Neural crest cell (in vitro differentiated cells): ENCODE data around the gene OSBPL2. TPM values are rescaled to one million over a fixed set of nuclear protein-coding genes. Genes with fewer than 3 reads are reported as not detected.

Experiments
- DNase-seq: peaks from one replicate; pipeline ENCODE4 v3.0.0; 2021; ENCODE audit warnings: low read depth, mixed read lengths, low spot score
- H3K27ac Mint-ChIP-seq: one replicate; pipeline ENCODE4 v1.8.0; 2021; ENCODE audit warnings: mild to moderate bottlenecking, mixed read lengths; ENCODE audit not compliant: unreplicated experiment
- H3K27me3 Mint-ChIP-seq: 2 replicates; pipeline ENCODE4 v1.8.0; 2021; ENCODE audit warnings: low read depth, mild to moderate bottlenecking, mixed read lengths
- H3K36me3 Mint-ChIP-seq: 2 replicates; pipeline ENCODE4 v1.8.0; 2021; ENCODE audit warnings: low read depth, mild to moderate bottlenecking, mixed read lengths
- H3K4me1 Mint-ChIP-seq: 2 replicates; pipeline ENCODE4 v1.8.0; 2021; ENCODE audit warnings: mixed read lengths
- H3K4me3 Mint-ChIP-seq: one replicate; pipeline ENCODE4 v1.8.0; 2021; ENCODE audit warnings: mild to moderate bottlenecking, mixed read lengths
- H3K9me3 Mint-ChIP-seq: 2 replicates; pipeline ENCODE4 v1.8.0; 2021; ENCODE audit warnings: mixed read lengths
- CTCF ChIP-seq: fragments of 200-600 bp; sonication (generic); conservative IDR thresholded peaks from 2 replicates; pipeline ENCODE4 v1.5.0; 2021; ENCODE audit warnings: antibody characterized with exemption, mild to moderate bottlenecking
- total RNA-seq: library from RNA; stranded (reverse); gene quantifications from 2 replicates; pipeline ENCODE4 v1.2.1, GENCODE V29; 2021

OSBPL2 gene
- total RNA-seq, 1 donor from 2014 or later, result 33.1 TPM

GRCh38 chr20:62225026-62225425 is 13.3 kb upstream of the OSBPL2 start:
- Mint-ChIP-seq H3K4me1 (peaks cover 3% of the 10 kb centered on the region), H3K27me3 (peaks cover 57% of the 10 kb centered on the region), H3K36me3 (no peaks in the 10 kb centered on the region), H3K4me3 (no peak overlapping the region), H3K27ac (no peak overlapping the region), H3K9me3 (no peaks in the 10 kb centered on the region)
- no peak for TF ChIP-seq CTCF
- DNase-seq, result no peak

- no peaks in the 10 kb centered on the region for H3K36me3 Mint-ChIP-seq
- DNase-seq, result no peak
- no peak overlapping the region for H3K27ac Mint-ChIP-seq
- H3K4me1 Mint-ChIP-seq, result peaks cover 2% of the 10 kb centered on the region
- H3K27me3 Mint-ChIP-seq, result peaks cover 52% of the 10 kb centered on the region
- H3K4me3 Mint-ChIP-seq, result no peak overlapping the region
- no peaks in the 10 kb centered on the region for H3K9me3 Mint-ChIP-seq
- no peak for TF ChIP-seq CTCF
Measured at GRCh38 chr20:62225820-62226635, 12.3 kb upstream of the OSBPL2 start.

GRCh38 chr20:62226707-62227590 is 11.4 kb upstream of the OSBPL2 start:
- H3K27ac Mint-ChIP-seq, result no peak overlapping the region
- TF ChIP-seq CTCF, result no peak

GRCh38 chr20:62227591-62227976 is 10.7 kb upstream of the OSBPL2 start:
- H3K9me3 Mint-ChIP-seq, result no peaks in the 10 kb centered on the region
- peaks cover 36% of the 10 kb centered on the region for H3K27me3 Mint-ChIP-seq
- H3K4me3 Mint-ChIP-seq, result no peak overlapping the region
- H3K4me1 Mint-ChIP-seq, result no peaks in the 10 kb centered on the region
- H3K27ac Mint-ChIP-seq, result no peak overlapping the region
- TF ChIP-seq CTCF, result no peak
- DNase-seq, result no peak
- no peaks in the 10 kb centered on the region for H3K36me3 Mint-ChIP-seq

More at GRCh38 chr20:62226707-62227590, 11.4 kb upstream of the OSBPL2 start:
- Mint-ChIP-seq H3K4me1 (no peaks in the 10 kb centered on the region), H3K27me3 (peaks cover 43% of the 10 kb centered on the region), H3K4me3 (no peak overlapping the region), H3K9me3 (no peaks in the 10 kb centered on the region), H3K36me3 (no peaks in the 10 kb centered on the region)
- DNase-seq, result no peak

DNA sequence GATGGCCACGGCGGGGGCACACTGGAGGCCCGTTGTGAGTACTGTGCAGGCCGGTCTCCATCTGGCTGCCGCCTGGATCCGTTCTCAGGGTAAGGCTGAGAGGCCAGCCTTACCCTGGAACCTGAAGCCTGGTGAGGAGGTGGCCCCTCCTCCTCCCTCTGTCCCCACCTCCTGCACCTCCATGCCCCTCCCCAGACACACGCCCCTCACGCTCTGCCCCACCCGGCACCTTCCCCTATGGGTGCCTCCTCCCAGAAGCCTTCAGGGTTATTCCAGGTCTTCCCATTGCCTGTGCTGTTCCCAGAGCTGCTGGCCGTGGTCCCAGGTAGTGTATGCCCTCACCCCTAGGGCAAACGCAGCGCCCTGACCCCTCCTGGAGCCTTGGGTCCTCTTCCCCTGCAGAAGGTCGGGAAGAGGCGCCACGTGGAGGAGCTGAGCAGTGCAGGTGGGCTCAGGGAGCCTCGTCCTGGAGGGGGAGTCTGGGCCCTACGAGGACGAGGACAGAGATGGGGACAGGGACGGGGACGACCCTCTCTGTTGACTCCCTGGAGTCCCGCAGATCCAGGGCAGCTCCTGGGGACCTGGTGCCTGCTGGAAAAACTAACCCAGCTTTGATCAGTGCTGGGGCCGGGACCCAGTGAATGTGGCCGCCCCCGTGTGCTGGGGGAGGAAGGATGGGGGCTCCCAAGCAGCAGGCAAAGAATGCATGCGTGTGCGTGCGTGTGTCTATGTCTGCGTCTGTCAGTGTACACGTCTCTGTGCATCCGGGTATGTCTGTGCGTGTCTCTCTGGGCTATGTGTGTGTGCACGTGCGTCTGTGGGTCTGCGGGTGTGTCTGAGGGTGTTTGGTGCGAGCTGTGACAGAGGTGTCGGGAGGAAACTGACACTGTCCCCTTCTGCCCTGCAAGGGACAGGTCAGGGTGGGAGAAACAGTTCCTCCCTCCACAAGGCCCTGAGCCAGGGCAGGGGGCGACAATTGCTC is 10.1 kb upstream of the OSBPL2 start:
- Mint-ChIP-seq H3K27ac (no peak overlapping the region), H3K36me3 (no peaks in the 10 kb centered on the region), H3K4me1 (no peaks in the 10 kb centered on the region), H3K4me3 (no peak overlapping the region), H3K27me3 (peaks cover 30% of the 10 kb centered on the region), H3K9me3 (no peaks in the 10 kb centered on the region)
- TF ChIP-seq CTCF, result no peak
- DNase-seq, result no peak
